Measurements from ENCODE around the gene ZBTB8A.

GRCh38 chr1:32632829-32633228 is 93.6 kb downstream of the ZBTB8A start:
- TF ChIP-seq POLR2AphosphoS5 (IDR thresholded peaks at IDR 0.05; ENCODE audit: borderline replicate concordance, low read depth, low read length) (no peak), EZH2 (IDR thresholded peaks at IDR 0.05) (no peak)

Measured in SK-N-MC (cell line).